Right renal pelvis (tissue), 4 donors: ENCODE data around the gene MRPL51. TPM values are rescaled to one million over a fixed set of nuclear protein-coding genes. Genes with fewer than 3 reads are reported as not detected.
A peak's percentile ranks its signal among the peaks of the same experiment; 100 is the strongest.
"Not testable (repeated sequence)": the region's sequence is repeated elsewhere in the genome, so short reads cannot be mapped to it uniquely, and the experiment has no call there.

Experiments used
- DNase-seq, 4 donors: peaks; one replicate each; pipeline ENCODE4 v3.0.0-alpha.2; 2013; ENCODE audit warnings: low read depth in 4 of 4, low spot score in 3 of 4, missing footprints in 1 of 4
- polyA plus RNA-seq, 4 donors: library from polyadenylated mRNA; unstranded; fragments of 120-200 nt; gene quantifications; one replicate each; pipeline ENCODE4 v1.2.1, GENCODE V29; 2013; ENCODE audit not compliant: insufficient read length in 4 of 4

Gene MRPL51
- polyA plus RNA-seq, 4 donors = 179 to 191 (median 185) TPM

DNA sequence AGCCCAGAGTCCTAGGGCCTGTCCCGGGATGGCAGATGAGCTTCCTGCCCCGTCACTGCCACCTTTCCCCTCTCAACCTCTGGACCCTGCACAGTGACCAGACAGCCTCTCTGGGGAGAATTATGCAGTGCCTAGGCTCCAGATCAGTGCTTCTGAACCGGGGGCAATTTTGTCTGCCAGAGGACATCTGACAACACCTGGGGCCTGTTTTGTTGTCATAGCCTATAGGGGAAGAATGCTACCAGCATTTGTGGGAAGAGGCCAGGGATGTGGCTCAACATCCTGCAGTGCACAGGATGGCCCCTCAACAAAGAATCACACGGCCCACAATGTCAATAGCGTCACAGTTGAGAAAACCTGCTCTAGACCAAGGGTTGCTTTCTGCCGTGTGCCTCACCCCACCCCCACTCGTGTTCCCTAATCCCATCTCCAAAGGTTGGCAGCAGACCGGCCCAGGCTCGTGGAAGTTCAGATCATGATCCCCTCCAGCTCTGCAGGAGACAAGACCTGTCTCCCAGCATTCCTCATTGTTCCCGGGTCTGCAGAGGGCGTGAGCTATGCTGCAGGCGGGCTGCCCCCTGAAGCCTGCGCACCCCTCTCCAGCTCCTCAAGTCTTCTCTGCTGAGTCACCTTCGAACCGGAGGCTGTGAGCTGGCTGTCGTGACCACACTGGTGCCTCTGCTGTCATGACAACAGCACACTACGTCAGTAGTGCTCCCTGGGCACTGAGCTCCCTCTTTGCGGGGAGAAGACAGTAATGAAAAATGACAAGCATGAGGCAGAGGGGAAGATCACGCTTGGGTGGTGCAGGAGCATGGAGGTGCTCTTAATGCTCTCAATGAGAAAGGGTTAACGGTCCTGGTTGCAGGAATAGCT is 39.2 kb upstream of the MRPL51 start:
- no peak for DNase-seq

GRCh38 chr12:6530576-6531260 is 37.7 kb upstream of the MRPL51 start:
- no peak for DNase-seq

DNA sequence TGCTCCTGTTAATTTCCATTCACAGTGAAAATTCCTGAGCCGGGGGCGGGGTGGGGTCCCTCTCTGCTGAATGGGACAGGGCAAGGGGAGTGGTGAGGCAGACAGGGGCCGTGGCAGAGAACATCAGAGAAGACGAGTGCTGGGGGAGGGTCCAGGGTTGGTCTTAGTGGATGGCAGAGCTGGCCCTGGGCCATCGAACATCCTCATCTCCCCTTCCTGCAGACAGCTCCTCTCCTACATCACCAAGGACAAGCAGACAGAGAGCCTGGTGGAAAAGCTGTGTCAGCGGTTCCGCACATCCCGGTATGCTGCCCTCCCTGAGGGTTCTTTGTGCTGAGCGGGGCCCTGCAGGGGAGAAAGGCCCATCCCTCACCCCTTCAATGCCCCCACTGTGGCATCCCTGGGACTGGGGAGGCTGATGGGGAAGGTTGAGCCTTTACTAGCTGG is 36.3 kb upstream of the MRPL51 start:
- DNase-seq = no peak

DNA sequence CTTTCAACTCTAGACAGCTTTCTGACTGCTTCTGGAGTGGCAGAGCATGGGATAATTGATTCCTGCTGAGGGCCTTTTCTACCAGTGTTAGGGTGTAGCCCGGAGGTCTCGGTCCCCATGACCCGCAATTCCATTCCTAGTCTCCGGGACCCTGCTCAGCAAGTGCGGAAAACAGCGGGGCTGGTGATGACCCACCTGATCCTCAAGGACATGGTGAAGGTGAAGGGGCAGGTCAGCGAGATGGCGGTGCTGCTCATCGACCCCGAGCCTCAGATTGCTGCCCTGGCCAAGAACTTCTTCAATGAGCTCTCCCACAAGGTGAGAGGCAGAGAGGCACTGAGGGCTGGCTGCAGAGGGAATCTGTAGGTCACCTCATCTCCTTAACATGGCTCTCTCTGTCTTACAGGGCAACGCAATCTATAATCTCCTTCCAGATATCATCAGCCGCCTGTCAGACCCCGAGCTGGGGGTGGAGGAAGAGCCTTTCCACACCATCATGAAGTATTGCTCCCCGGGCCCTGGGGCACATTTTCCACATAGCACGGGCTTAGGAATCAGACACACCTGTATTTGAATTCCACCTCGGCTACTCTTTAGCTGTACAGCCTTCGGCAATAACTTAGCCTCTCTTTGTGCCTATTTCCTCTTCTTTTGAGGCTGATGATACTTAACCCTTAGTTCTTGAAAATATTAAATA is 35.6 kb upstream of the MRPL51 start:
- DNase-seq = no peak

GRCh38 chr12:6527711-6528110 is 34.6 kb upstream of the MRPL51 start:
- no peak for DNase-seq

DNA sequence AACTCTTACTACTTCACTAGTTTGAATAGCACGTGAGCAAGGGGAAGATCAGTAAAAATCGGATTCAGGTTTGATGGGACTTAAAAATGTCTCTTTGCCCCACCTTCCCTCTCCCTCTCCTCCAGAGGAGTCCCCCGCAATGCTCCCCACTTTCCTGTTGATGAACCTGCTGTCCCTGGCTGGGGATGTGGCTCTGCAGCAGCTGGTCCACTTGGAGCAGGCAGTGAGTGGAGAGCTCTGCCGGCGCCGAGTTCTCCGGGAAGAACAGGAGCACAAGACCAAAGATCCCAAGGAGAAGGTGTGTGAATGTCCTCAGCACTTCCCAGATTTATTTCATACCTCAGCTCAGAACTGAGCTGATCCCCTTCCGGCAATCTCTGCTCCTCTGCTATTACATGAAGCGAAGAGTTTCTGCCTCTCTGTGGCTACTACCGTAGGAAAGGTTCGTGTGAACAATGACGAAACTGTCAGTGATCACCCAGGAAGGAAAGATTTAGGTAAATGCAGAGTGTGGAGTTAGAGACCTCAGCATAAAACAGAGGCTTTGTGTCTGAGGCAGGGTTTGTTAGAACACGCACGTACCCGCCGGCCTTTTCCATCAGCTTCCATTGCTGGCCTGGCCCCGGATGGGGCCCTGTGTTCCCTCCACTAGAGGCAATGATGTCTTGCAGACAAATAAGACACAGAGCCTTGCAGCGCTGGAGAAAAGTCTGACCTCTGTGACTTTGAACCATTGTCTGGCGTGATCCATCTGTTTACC is 33.9 kb upstream of the MRPL51 start:
- no peak for DNase-seq

GRCh38 chr12:6526201-6526600 is 33.1 kb upstream of the MRPL51 start:
- DNase-seq = no peak

DNA sequence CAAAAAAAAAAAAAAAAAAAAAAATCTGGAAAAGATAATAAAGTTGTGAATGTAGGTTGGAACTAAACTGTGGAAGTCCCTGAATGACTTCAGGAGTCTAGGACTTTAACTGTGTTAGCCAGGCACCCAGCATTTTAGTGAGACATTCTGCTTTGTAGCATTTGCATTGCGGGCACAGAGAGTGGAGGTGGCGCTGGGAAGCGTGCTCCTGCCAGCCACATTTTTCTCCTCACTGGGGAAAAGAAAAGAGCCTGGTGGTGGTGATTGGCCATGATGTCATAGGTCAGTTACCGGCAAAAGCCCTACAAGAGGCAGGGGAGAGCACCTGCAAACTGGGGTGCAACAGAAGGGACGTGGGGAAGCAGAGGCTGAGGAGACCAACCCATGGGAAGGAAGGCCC is 31.6 kb upstream of the MRPL51 start:
- no peak for DNase-seq

DNA sequence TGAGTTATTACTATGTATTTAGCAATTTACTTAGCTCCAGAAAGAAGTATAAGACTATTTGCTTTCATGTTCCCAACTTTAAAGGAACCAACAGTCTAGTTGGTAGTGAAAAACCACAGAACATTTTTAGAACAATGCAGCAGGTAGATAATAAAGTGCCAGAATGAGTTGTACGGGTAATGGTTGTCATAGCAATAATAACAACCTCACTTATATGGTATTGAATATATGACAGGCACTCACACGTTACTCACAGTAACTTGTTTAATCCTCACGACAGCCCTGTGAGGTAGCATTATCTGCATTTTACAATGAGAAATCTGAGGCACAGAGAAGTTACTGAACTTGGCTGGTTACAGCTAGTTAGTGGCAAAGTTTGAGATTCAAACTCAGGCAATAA is 30.6 kb upstream of the MRPL51 start:
- DNase-seq = no peak

DNA sequence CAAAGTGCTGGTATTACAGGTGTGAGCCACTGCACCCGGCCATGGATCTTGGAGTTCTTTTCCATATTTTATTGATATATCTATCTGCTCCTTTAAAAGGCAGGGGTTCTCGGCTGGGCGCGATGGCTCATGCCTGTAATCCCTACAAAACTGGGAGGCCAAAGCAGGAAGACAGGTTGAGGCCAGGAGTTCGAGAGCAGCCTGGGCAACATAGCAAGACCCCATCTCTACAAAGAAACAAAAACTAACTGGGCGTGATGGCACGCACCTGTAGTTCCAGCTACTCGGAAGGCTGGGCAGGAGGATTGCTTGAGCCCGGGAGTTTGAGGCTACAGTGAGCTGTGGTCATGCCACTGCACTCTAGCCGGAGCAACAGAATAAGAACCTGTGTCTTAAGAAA is 29.1 kb upstream of the MRPL51 start:
- DNase-seq = no peak

GRCh38 chr12:6520186-6520585 is 27.1 kb upstream of the MRPL51 start:
- DNase-seq = no peak

DNA sequence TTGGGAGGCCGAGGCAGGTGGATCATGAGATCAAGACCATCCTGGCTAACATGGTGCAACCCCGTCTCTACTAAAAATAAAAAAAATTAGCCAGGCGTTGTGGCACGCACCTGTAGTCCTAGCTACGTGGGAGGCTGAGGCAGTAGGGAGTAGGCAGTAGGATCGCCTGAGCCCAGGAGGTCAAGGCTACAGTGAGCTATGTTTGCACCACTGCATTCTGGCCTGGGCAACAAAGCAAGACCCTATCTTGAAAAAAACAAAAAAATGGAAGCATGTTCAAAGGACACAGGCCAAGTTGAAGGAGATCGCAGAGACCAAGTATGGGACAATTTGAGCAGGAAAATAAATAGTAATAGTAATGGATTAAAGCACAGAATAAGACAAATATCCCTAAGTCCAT is 15.0 kb upstream of the MRPL51 start:
- DNase-seq = no peak

GRCh38 chr12:6507102-6507998 is 14.3 kb upstream of the MRPL51 start:
- DNase-seq = no peak

DNA sequence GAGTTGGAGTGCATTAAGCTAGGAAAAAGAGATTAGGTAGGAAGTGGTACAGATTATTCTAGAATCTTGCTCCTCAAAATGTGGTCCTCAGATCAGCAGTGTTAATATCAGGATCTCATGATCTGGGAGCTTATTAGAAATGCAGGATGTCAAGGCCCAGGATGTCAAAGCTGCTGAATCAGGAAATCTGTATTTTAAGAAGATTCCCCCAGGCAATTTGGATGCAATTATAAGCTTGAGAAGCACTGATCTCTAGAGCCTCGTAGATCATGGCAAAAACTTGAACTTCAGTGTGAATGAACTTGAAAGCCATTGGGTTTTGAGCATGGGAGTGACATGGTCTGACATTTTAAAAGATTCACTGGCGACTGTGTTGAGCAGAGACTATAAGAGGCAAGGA is 7.4 kb upstream of the MRPL51 start:
- no peak for DNase-seq

DNA sequence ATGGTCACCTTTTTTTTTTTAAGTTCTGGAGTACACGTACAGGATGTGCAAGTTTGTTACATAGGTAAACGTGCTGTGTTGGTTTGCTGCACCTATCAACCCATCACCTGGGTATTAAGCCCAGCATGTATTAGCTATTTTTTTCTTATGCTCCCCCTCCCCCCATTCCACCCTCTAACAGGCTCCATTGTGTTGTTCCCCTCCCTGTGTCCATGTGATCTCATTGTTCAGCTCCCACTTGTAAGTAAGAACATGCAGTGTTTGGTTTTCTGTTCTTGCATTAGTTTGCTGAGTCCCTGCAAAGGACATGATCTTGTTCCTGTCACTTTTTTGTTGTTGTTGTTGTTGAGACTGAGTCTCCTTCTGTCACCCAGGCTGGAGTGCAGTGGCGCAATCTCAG is 4.2 kb upstream of the MRPL51 start:
- not testable (repeated sequence) for DNase-seq

DNA sequence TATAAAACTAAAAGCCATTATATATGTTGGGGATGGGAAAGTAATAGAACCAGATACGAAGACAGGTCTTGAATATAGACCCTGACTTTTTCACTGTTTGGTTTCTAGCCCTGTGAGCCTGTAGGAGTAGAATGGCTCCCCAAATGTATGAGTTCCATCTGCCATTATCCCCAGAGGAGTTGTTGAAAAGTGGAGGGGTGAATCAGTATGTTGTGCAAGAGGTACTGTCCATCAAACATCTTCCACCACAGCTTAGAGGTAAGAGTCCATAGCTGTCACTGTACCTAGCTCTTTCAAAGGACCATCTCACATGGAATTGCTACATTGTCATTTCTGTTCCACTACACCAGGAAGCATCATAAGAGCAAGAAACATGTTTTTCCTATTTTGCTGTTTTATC is 1.9 kb upstream of the MRPL51 start:
- DNase-seq = no peak

- DNase-seq = peak in 1 of 4 donors; percentile 3
These were observed 1.2 kb upstream of the MRPL51 start for GRCh38 chr12:6494258-6494743.

DNA sequence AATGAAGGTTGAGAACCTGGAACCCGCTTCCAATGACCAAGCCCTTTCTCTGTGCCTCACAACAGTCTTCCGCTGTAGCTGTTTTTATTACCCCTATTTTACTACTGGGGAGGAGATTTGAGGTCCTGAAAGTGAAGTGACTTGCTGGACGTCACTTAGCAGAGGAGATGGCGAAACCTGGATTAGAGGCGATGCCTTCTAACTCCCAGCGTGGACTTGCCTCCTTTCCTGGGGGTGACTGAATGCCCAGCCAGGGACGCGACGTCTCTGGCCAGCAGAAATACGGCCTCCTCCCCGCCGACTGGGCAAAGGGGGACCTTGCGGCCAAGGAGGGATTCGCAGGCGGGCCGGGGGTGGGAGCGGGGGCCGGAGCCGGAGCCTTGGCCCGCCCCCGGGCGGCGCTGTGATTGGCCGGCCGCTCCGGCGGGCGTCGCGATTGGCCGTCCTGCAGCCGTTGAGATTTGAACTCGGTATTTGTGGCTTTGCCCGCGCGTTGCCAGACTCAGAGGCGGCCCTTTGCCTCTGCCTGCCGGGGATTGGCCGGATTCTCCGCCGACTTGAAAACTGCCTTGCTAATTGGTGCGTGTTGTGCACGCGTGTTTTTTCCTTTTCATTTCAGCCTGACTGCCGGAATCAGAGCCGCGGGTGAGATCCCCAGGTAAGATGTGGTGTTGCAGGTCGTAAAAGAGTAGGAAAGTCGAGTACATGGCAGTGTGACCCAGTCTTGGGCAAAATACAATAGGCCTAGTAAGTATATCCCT is 615 bp upstream of the MRPL51 start, which contains the start of gene NCAPD2:
Gene NCAPD2, plus strand, starts transcription at position 606 of the 761 bp plus-strand sequence. CDS start 997 bp downstream, outside the sequence.
- peak; percentile 81 to 92 (median 88) for DNase-seq

DNA sequence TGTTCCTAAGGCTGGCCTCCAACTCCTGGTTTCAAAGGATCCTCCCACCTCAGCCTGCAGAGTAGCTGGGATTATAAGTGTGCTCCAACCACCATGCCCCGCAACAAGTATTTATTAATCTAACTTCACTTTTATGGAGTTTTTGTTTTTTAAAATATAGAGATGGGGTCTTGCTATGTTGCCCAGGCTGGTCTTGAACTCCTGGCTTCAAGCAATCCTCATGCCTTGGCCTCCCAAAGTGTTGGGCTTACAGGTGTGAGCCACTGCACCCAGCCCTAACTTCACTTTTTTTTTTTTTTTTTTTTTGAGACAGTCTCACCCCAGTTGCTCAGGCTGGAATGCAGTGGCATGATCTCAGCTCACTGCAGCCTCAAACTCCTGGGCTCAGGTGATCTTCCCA is 2.4 kb downstream of the MRPL51 start:
- not testable (repeated sequence) for DNase-seq
